KMS-11 (cell line): ENCODE measurements around the gene PTPRT.

Experiments used
- H2AFZ ChIP-seq: fragments of 200-600 bp; sonication (generic); 2 replicates; pipeline ENCODE4 v1.6.1; 2016; ENCODE audit warnings: antibody characterized with exemption, mixed run types, low read depth
- H3K27ac ChIP-seq: fragments of 200-600 bp; sonication (generic); 2 replicates; pipeline ENCODE4 v1.6.1; 2016; ENCODE audit warnings: mild to moderate bottlenecking, mixed run types
- H3K27me3 ChIP-seq: fragments of 200-600 bp; sonication (generic); 2 replicates; pipeline ENCODE4 v1.6.1; 2017; ENCODE audit warnings: mild to moderate bottlenecking, low read depth, mixed run types, moderate library complexity; ENCODE audit not compliant: insufficient read depth
- H3K36me3 ChIP-seq: fragments of 200-600 bp; sonication (generic); 2 replicates; pipeline ENCODE4 v1.6.1; 2017; ENCODE audit warnings: mild to moderate bottlenecking, mixed run types; ENCODE audit not compliant: insufficient read depth
- H3K4me1 ChIP-seq: fragments of 200-600 bp; sonication (generic); 2 replicates; pipeline ENCODE4 v1.6.1; 2016; ENCODE audit warnings: mild to moderate bottlenecking, low read depth, mixed run types; ENCODE audit not compliant: poor library complexity, severe bottlenecking
- H3K4me2 ChIP-seq: fragments of 200-600 bp; sonication (generic); 2 replicates; pipeline ENCODE4 v1.7.0; 2016; ENCODE audit warnings: mild to moderate bottlenecking, mixed run types
- H3K4me3 ChIP-seq: fragments of 200-600 bp; sonication (generic); IDR thresholded peaks from 2 replicates; pipeline ENCODE4 v1.6.1; 2017; ENCODE audit warnings: low read depth, low read length, mixed read lengths; ENCODE audit not compliant: insufficient read depth
- H3K79me2 ChIP-seq: fragments of 200-600 bp; sonication (generic); 2 replicates; pipeline ENCODE4 v1.6.1; 2016; ENCODE audit warnings: low read depth, mixed run types; ENCODE audit not compliant: insufficient read depth
- H3K9ac ChIP-seq: fragments of 200-600 bp; sonication (generic); 2 replicates; pipeline ENCODE4 v1.6.1; 2016; ENCODE audit warnings: mild to moderate bottlenecking, mixed run types
- H4K20me1 ChIP-seq: fragments of 200-600 bp; sonication (generic); 2 replicates; pipeline ENCODE4 v1.6.1; 2016; ENCODE audit warnings: mild to moderate bottlenecking, mixed run types; ENCODE audit not compliant: insufficient read depth
- CTCF ChIP-seq: fragments of 200-600 bp; sonication (generic); conservative IDR thresholded peaks from 2 replicates; pipeline ENCODE4 v1.6.1; 2017; ENCODE audit warnings: low read depth, mild to moderate bottlenecking, antibody characterized with exemption, low read length, moderate library complexity, mixed read lengths

The PTPRT gene

GRCh38 chr20:42502591-42502990 lies 687.1 kb downstream of the PTPRT start:
- H3K36me3 ChIP-seq: no peaks in the 10 kb centered on the region
- H3K4me2 ChIP-seq: no peak overlapping the region
- H3K79me2 ChIP-seq: no peaks in the 10 kb centered on the region
- no peak overlapping the region for H2AFZ ChIP-seq
- no peak overlapping the region for H3K9ac ChIP-seq
- H4K20me1 ChIP-seq: no peaks in the 10 kb centered on the region
- no peak overlapping the region for H3K4me3 ChIP-seq
- H3K27me3 ChIP-seq: no peaks in the 10 kb centered on the region
- H3K27ac ChIP-seq: no peak overlapping the region
- TF ChIP-seq CTCF: no peak
- no peaks in the 10 kb centered on the region for H3K4me1 ChIP-seq

- no peaks in the 10 kb centered on the region for H3K27me3 ChIP-seq
- H3K79me2 ChIP-seq: no peaks in the 10 kb centered on the region
- TF ChIP-seq CTCF: no peak
- no peaks in the 10 kb centered on the region for H3K4me1 ChIP-seq
- H3K4me3 ChIP-seq: no peak overlapping the region
- no peak overlapping the region for H3K4me2 ChIP-seq
- no peak overlapping the region for H3K27ac ChIP-seq
- H4K20me1 ChIP-seq: no peaks in the 10 kb centered on the region
- no peaks in the 10 kb centered on the region for H3K36me3 ChIP-seq
- H2AFZ ChIP-seq: no peak overlapping the region
- no peak overlapping the region for H3K9ac ChIP-seq
Measured at GRCh38 chr20:42496595-42496994, 693.1 kb downstream of the PTPRT start.

GRCh38 chr20:42494290-42494689 lies 695.4 kb downstream of the PTPRT start:
- Histone ChIP-seq H3K4me2 (no peak overlapping the region), H3K79me2 (no peaks in the 10 kb centered on the region), H2AFZ (no peak overlapping the region), H3K4me3 (no peak overlapping the region), H3K27ac (no peak overlapping the region), H3K9ac (no peak overlapping the region), H3K4me1 (no peaks in the 10 kb centered on the region), H3K36me3 (no peaks in the 10 kb centered on the region), H4K20me1 (no peaks in the 10 kb centered on the region), H3K27me3 (no peaks in the 10 kb centered on the region)
- no peak for TF ChIP-seq CTCF

- Histone ChIP-seq H3K27me3 (no peaks in the 10 kb centered on the region), H2AFZ (no peak overlapping the region), H3K36me3 (no peaks in the 10 kb centered on the region), H3K9ac (no peak overlapping the region), H4K20me1 (no peaks in the 10 kb centered on the region), H3K4me1 (no peaks in the 10 kb centered on the region), H3K27ac (no peak overlapping the region), H3K4me2 (no peak overlapping the region), H3K4me3 (no peak overlapping the region), H3K79me2 (no peaks in the 10 kb centered on the region)
- no peak for TF ChIP-seq CTCF
Measured at GRCh38 chr20:42493001-42493400, 696.7 kb downstream of the PTPRT start.

DNA sequence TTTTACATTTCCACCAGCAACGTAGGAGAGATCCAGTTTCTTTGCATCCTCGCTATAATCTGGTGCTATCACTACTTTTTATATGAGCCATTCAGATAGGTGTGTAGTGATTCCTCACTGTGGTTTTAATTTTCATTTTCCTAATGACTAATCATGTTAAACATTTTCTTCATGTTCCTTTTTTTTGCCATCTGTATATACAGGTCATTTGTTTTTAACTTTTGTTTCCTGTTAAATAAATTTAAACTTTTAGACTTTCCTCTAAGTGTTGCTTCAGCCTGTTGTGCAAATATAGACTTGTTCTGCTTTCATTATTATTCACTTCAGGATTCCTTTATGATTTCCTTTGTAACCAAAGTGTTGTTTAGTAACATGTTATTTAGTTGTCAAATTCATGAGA lies 697.4 kb downstream of the PTPRT start:
- Histone ChIP-seq H3K4me3 (no peak overlapping the region), H3K9ac (no peak overlapping the region), H4K20me1 (no peaks in the 10 kb centered on the region), H3K27me3 (no peaks in the 10 kb centered on the region), H3K79me2 (no peaks in the 10 kb centered on the region), H3K4me2 (no peak overlapping the region), H3K27ac (no peak overlapping the region), H2AFZ (no peak overlapping the region), H3K36me3 (no peaks in the 10 kb centered on the region), H3K4me1 (no peaks in the 10 kb centered on the region)
- no peak for TF ChIP-seq CTCF
